GM23248 (cell line): Measurements from ENCODE around the gene GAB2. TPM values are rescaled to one million over a fixed set of nuclear protein-coding genes. Genes with fewer than 3 reads are reported as not detected.

Experiments
- DNase-seq: peaks from one replicate; pipeline ENCODE4 v3.0.0-alpha.2; 2015
- H2AFZ ChIP-seq: fragments of 200-600 bp; sonication (generic); 2 replicates; pipeline ENCODE4 v1.6.1; 2016; ENCODE audit warnings: antibody characterized with exemption
- H3F3A ChIP-seq: fragments of 200-600 bp; sonication (generic); 2 replicates; pipeline ENCODE4 v1.6.1; 2016; ENCODE audit warnings: mild to moderate bottlenecking, antibody characterized with exemption, mixed run types; ENCODE audit not compliant: insufficient read depth
- H3K27ac ChIP-seq: fragments of 200-600 bp; sonication (generic); 2 replicates; pipeline ENCODE4 v1.5.1; 2016; ENCODE audit warnings: mild to moderate bottlenecking
- H3K27me3 ChIP-seq: fragments of 200-600 bp; sonication (generic); replicated peaks from 2 replicates; pipeline ENCODE4 v1.6.1; 2016; ENCODE audit warnings: mild to moderate bottlenecking; ENCODE audit not compliant: insufficient read depth
- H3K36me3 ChIP-seq: fragments of 200-600 bp; sonication (generic); 2 replicates; pipeline ENCODE4 v1.6.1; 2016; ENCODE audit warnings: low read depth, mild to moderate bottlenecking
- H3K4me1 ChIP-seq: fragments of 200-600 bp; sonication (generic); 2 replicates; pipeline ENCODE4 v1.6.1; 2016; ENCODE audit warnings: mild to moderate bottlenecking; ENCODE audit not compliant: insufficient read depth
- H3K4me2 ChIP-seq: fragments of 200-600 bp; sonication (generic); one replicate; pipeline ENCODE4 v1.6.1; 2016; ENCODE audit warnings: mild to moderate bottlenecking; ENCODE audit not compliant: unreplicated experiment
- H3K4me3 ChIP-seq: fragments of 200-600 bp; sonication (generic); 2 replicates; pipeline ENCODE4 v1.5.1; 2016; ENCODE audit warnings: mild to moderate bottlenecking
- H3K79me2 ChIP-seq: fragments of 200-600 bp; sonication (generic); 2 replicates; pipeline ENCODE4 v1.6.1; 2016; ENCODE audit warnings: mild to moderate bottlenecking; ENCODE audit not compliant: insufficient read depth
- H3K9ac ChIP-seq: fragments of 200-600 bp; sonication (generic); 2 replicates; pipeline ENCODE4 v1.6.1; 2016; ENCODE audit warnings: mild to moderate bottlenecking
- H3K9me2 ChIP-seq: fragments of 200-600 bp; sonication (generic); 2 replicates; pipeline ENCODE4 v1.6.1; 2016; ENCODE audit warnings: mixed run types, mild to moderate bottlenecking, moderate library complexity; ENCODE audit not compliant: insufficient read depth
- H3K9me3 ChIP-seq: fragments of 200-600 bp; sonication (generic); one replicate; pipeline ENCODE4 v1.6.1; 2017; ENCODE audit warnings: low read depth
- H4K20me1 ChIP-seq: fragments of 200-600 bp; sonication (generic); 2 replicates; pipeline ENCODE4 v1.6.0; 2016; ENCODE audit not compliant: insufficient read depth
- EZH2 ChIP-seq: fragments of 200-600 bp; sonication (generic); IDR thresholded peaks from 2 replicates; pipeline ENCODE4 v1.6.1; 2018; ENCODE audit warnings: antibody characterized with exemption, mild to moderate bottlenecking; ENCODE audit not compliant: insufficient read depth, poor library complexity, severe bottlenecking
- EZH2phosphoT487 ChIP-seq: fragments of 200-600 bp; sonication (generic); IDR thresholded peaks from 2 replicates; pipeline ENCODE4 v1.6.1; 2018; ENCODE audit warnings: antibody characterized with exemption, moderate library complexity, mild to moderate bottlenecking, low read depth; ENCODE audit not compliant: insufficient read depth
- WGBS, 2 experiments: methylation state at CpG; one replicate each; pipeline ENCODE4 v1.1.6; 2015 to 2017; ENCODE audit warnings: low lambda C conversion rate in 2 of 2, low coverage in 1 of 2; ENCODE audit errors: missing lambda C conversion rate in 2 of 2; 5-methylcytosine and 5-hydroxymethylcytosine counted together
- in situ Hi-C: fragments of 300-500 bp; cut with MboI; formaldehyde crosslinking; loops from 2 replicates; pipeline ENCODE4 v1.15.0; 2020
- polyA plus RNA-seq: library from polyadenylated mRNA; unstranded; fragments of >200 nt; fragmentation: Nextera tagmentation; extraction: Ambion mirVana; gene quantifications from 2 replicates; pipeline ENCODE4 v1.2.1, GENCODE V29; 2016
- total RNA-seq: library from RNA; depleted of rRNA; stranded (reverse); fragments of >200 nt; shearing (Covaris generic); gene quantifications from 2 replicates; pipeline ENCODE4 v1.2.3, GENCODE V29; 2014

Gene GAB2
- total and polyA plus RNA-seq, 2 experiments from 2014 or later, result 1.8 to 12.2 TPM

DNA sequence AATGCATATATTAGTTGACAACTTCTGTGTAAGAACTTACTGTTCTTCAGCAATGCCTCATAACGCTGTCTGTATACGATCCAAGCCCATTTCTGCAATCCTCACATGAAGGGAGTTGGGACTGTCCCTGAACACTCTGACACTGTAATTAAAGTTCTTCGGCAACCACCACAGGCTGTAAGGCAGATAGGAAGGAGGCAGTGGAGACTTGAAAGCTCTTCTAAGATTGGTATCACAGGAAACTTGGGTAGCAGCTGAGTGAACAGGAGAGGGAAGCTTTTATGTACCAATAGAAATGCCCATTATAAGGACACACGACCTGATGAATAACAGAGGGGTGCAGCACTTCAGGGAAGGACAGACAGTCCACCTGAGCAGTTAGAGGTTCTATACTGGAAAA lies 12.0 kb upstream of the GAB2 start:
- H3K79me2 ChIP-seq, result no peaks in the 10 kb centered on the region
- no peaks in the 10 kb centered on the region for H3K36me3 ChIP-seq
- H3K9ac ChIP-seq, result no peak overlapping the region
- H3K27me3 ChIP-seq, result no peaks in the 10 kb centered on the region
- no peak overlapping the region for H2AFZ ChIP-seq
- H4K20me1 ChIP-seq, result no peaks in the 10 kb centered on the region
- no peaks in the 10 kb centered on the region for H3F3A ChIP-seq
- no peaks in the 10 kb centered on the region for H3K9me3 ChIP-seq
- H3K27ac ChIP-seq, result no peak overlapping the region
- no peaks in the 10 kb centered on the region for H3K4me1 ChIP-seq
- DNase-seq, result no peak
- no peak for TF ChIP-seq EZH2
- TF ChIP-seq EZH2phosphoT487, result no peak
- H3K4me3 ChIP-seq, result no peak overlapping the region
- WGBS, 2 experiments, result 95 to 97% methylated on average over 4 of the region's 4 CpGs
- in situ Hi-C loops, result no loop called here
- H3K9me2 ChIP-seq, result no peaks in the 10 kb centered on the region
- no peak overlapping the region for H3K4me2 ChIP-seq

DNA sequence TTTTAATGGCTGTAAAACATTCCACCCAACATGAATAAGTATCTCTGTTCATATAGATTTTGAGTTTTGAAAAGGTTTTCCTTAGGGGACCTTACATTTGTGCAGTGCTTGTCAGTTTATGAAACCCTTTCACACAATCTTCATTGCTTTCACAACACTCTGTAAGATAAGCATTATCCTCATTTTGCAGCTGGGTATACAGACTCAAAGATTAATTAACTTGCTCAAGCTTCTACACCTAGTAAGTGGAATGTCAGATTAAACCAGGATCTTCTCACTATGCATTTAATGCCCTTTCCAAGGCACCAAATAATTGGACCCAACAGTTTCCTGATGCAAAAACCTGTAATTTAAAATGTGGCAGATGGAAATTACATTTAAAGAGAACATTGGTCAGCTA lies 11.6 kb upstream of the GAB2 start:
- no peak for DNase-seq
- Histone ChIP-seq H3K4me2 (no peak overlapping the region), H2AFZ (no peak overlapping the region), H3F3A (no peaks in the 10 kb centered on the region), H3K9ac (no peak overlapping the region), H3K36me3 (no peaks in the 10 kb centered on the region), H3K9me2 (no peaks in the 10 kb centered on the region), H3K9me3 (no peaks in the 10 kb centered on the region), H3K27ac (no peak overlapping the region), H3K79me2 (no peaks in the 10 kb centered on the region), H3K27me3 (no peaks in the 10 kb centered on the region), H4K20me1 (no peaks in the 10 kb centered on the region), H3K4me3 (no peak overlapping the region), H3K4me1 (no peaks in the 10 kb centered on the region)
- in situ Hi-C loops, result no loop called here
- TF ChIP-seq EZH2 (no peak), EZH2phosphoT487 (no peak)

DNA sequence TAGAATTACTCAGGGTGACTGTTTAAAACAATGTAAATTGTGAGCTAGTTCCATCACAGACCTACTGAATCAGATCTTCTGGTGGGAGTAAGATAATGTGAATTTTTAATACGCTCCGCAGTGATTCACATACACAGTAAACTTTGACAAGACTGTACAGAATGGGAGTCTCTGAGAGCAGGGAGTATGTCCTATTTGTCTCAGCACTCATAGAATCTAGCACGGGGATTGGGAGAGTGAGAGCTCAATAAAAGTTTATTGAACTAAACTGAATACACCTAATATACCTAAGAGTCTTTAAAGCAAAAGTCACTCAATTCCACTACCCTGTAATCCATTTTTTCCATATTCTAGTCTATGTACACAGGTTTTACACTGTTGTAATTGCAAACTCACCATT lies 11.2 kb upstream of the GAB2 start:
- Histone ChIP-seq H3K4me2 (no peak overlapping the region), H3K27ac (no peak overlapping the region), H3K4me3 (no peak overlapping the region), H3K9me3 (no peaks in the 10 kb centered on the region), H3K79me2 (no peaks in the 10 kb centered on the region), H3K9me2 (no peaks in the 10 kb centered on the region), H3K36me3 (no peaks in the 10 kb centered on the region), H2AFZ (no peak overlapping the region), H4K20me1 (no peaks in the 10 kb centered on the region), H3F3A (no peaks in the 10 kb centered on the region), H3K9ac (no peak overlapping the region), H3K4me1 (no peaks in the 10 kb centered on the region), H3K27me3 (no peaks in the 10 kb centered on the region)
- TF ChIP-seq EZH2phosphoT487 (no peak), EZH2 (no peak)
- in situ Hi-C loops, result no loop called here
- DNase-seq, result no peak
- 97 to 100% methylated on average over 3 of the region's 3 CpGs for WGBS, 2 experiments

DNA sequence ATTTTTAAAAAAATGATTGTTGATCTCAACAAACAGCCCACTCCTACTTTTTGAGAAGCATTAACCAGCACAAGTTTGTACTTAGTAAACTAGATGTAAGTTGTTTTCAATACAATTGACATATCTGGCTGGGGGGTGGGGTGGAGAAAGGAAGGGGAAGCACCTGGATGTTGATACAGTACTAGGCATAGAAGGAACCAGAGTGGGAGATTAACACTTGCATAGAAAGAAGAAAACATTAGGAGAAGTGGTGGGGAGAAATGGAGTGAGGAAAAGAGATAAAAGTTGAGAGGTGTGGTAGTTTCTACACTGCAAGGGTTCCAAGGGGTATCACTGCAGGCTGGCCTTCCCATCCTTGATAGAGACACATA lies 10.6 kb upstream of the GAB2 start:
- Histone ChIP-seq H3K27me3 (no peaks in the 10 kb centered on the region), H3F3A (no peaks in the 10 kb centered on the region), H3K4me1 (no peaks in the 10 kb centered on the region), H3K9me3 (no peaks in the 10 kb centered on the region), H3K9ac (no peak overlapping the region), H3K9me2 (no peaks in the 10 kb centered on the region), H3K4me2 (no peak overlapping the region), H3K36me3 (no peaks in the 10 kb centered on the region), H4K20me1 (no peaks in the 10 kb centered on the region), H3K27ac (no peak overlapping the region), H3K79me2 (no peaks in the 10 kb centered on the region), H3K4me3 (no peak overlapping the region), H2AFZ (no peak overlapping the region)
- in situ Hi-C loops, result no loop called here
- no peak for TF ChIP-seq EZH2phosphoT487
- no peak for TF ChIP-seq EZH2
- DNase-seq, result no peak

DNA sequence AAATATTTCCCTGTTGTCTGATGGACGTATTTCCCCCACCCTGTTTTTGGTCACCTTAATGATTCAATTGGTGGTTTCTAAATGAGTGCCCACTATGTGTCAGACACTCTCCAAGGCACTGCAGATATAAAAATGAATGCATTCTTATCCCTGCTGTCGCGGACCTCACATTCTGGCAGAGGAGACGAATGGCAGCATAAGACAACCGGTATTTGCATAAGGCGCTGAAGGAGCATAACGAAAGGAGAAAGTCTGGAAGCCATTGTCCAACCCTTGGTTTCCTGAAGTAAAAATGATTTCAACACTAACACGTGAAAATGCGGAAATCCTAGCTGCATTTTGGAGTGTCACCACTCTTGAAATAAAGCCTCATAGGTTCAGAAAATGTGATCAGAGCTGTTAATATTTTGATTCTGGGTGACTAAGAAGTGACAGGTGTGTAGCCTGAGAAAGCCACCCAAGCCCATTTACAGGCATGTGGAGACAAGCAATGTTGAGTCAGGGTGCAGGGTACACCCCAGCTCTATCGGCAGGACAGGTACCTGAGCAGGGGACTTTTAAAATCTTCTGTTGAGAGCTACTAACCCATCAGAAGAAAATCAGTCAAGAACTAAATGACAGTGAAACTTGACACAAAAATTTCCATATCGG lies 10.1 kb upstream of the GAB2 start:
- H3K79me2 ChIP-seq, result no peaks in the 10 kb centered on the region
- no peak for TF ChIP-seq EZH2phosphoT487
- no peak for TF ChIP-seq EZH2
- WGBS, 2 experiments, result 90 to 93% methylated on average over 11 of the region's 11 CpGs
- no peak for DNase-seq
- H3K9ac ChIP-seq, result no peak overlapping the region
- no peak overlapping the region for H3K4me3 ChIP-seq
- no peaks in the 10 kb centered on the region for H3K4me1 ChIP-seq
- H4K20me1 ChIP-seq, result no peaks in the 10 kb centered on the region
- no peaks in the 10 kb centered on the region for H3K27me3 ChIP-seq
- H2AFZ ChIP-seq, result no peak overlapping the region
- no peaks in the 10 kb centered on the region for H3K9me2 ChIP-seq
- H3K27ac ChIP-seq, result no peak overlapping the region
- no peaks in the 10 kb centered on the region for H3F3A ChIP-seq
- in situ Hi-C loops, result no loop called here
- no peaks in the 10 kb centered on the region for H3K36me3 ChIP-seq
- no peaks in the 10 kb centered on the region for H3K9me3 ChIP-seq
- no peak overlapping the region for H3K4me2 ChIP-seq
